HG02970 (cell line): ENCODE measurements around the gene BAZ2B.
A peak's percentile ranks its signal among the peaks of the same experiment; 100 is the strongest.

ENCODE experiments used
- ATAC-seq: cut with Tn5 transposase; IDR thresholded peaks from one replicate; pipeline ENCODE4 v1.9.1; 2021; ENCODE audit warnings: mild to moderate bottlenecking, moderate library complexity, moderate number of reproducible peaks; ENCODE audit not compliant: unreplicated experiment, low FRiP score

Gene BAZ2B

DNA sequence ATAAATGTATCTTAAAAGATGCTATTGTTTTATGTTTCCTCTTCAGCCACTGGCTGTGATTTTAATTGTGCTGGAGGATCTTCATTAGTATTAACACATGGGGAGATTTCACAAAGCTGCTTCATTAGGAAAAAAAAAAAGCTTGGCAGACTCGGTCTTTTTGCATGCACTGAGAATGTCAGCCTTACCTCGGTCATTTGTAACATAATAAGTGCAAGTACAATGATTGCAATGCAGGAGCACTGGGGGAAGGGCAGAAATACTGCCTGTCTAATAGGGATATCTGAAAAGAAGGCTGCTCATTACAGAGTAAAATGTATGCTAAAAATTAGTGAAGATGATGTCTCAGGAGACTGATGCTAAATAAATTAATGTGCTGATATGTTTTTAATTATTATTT is 1.3 kb upstream of the BAZ2B start:
- ATAC-seq = no peak

- ATAC-seq = no peak
Measured at GRCh38 chr2:159617100-159617499, 752 bp upstream of the BAZ2B start.

GRCh38 chr2:159615367-159616285 is 722 bp downstream of the BAZ2B start:
- ATAC-seq = peak; percentile 62

DNA sequence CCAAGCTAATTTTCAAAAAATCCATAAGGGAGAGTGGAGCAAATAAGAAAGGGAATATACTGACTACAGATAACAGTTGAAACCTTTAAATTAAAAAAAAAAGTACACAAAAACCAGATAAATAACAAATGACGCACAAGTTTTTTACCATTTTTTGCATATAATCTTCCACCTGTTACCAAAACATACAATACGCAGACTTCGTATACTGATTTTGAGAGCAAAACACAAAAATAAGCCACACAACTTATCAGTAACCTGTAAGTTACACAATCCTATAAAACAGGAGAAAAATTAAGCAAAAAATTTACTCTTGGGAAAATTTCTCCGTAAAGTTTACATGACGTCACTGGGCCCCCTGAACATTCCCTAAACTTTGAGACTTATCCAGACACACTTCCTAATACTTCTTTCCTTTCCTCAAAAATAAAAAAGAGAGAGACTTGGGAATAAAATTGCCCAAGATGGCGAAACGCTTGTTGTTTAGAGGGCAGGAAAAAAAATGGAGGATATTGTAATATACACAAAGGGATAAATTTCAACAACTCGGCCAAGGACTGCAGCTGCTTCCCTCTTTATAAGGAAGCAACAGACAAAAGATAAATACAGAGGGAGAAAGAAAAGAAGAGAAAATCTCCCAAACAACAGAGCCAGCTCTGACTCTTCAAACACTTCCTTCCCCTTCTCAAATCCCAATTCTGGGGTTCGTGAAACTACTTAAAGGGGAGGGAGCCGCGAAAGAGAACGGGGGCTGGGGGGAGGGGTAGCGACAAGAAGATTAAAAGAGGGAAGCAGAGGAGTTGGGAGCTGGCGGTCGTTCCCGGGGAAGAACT is 1.6 kb downstream of the BAZ2B start:
- no peak for ATAC-seq

- ATAC-seq = no peak
Measured at GRCh38 chr2:159613651-159614285, 2.6 kb downstream of the BAZ2B start.

- no peak for ATAC-seq
Measured at GRCh38 chr2:159613091-159613490, 3.3 kb downstream of the BAZ2B start.

- no peak for ATAC-seq
Measured at GRCh38 chr2:159612255-159612901, 4.0 kb downstream of the BAZ2B start.

DNA sequence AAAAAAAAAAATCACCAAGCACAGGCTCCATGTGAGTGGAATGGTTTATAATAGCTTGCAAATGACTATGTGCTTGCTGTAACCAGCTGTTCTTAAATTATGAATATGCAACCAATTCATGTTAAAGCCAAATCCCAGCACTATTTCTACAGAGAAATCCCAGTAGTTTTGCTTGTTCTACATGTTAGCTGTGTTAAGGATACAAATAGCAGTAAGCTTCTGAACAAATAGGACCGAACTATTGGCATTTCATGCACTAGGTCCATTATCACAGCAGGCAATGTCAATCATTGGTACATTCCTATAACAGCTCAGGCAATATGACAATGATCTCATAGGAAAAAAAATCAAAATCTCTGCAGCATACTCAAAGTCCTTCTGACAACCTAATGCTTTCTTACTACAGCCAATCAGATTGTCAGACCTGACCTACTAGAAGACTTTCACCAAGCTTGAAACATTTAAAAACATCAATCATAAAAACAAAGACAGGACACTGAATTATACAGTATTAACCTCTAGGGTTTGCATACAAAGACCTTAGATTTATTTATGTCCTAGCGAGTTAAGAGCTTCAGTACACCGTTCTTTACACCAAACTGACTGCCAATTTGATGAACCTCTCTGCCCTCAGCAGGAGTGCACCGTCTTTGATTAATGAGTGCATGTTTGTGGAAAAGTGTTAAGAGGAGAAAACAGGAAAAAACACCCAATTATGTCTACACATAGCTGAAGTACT is 6.4 kb downstream of the BAZ2B start:
- ATAC-seq = no peak

DNA sequence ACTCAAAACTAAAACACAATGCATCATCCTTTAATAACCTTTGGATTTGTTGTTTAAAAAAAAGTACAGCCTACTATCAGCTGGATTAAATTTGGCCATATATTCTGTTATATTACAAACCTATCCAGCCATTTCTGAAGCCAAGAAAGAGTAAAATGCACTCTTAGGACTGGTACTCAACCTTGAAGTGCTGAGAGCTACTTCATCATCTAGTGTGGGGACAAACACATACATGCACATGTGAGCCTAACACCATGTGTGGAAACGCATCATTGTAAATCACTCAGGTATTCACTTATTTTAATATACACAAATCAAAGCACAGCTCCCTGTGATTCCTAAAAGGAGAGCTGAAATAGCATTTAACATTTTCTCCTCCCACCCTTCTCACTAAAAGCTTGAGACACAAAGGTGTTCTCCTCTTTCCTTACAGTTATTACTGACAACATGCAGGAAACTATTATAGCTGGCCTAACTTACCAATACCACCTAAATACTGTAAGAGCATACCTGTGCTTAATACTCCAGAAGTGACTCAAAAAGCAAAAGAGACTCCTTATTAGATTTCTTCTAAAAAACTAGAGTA is 7.5 kb downstream of the BAZ2B start:
- no peak for ATAC-seq

DNA sequence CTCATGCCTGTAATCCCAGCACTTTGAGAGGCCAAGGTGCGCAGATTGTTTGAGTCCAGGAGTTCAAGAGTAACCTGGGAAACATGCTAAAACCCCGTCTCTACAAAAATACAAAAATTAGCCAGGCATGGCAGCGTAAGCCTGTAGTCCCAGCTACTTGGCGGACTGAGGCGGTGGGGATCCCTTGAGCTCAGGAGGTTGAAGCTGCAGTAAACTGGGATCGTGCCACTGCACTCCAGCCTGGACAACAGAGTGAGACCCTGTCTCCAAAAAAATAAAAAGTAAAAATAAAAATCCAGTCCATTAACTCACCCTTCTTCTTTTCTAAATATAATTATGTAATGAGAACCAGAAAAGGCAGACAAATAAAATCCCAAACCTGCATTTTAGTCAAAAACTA is 8.2 kb downstream of the BAZ2B start:
- ATAC-seq = no peak

DNA sequence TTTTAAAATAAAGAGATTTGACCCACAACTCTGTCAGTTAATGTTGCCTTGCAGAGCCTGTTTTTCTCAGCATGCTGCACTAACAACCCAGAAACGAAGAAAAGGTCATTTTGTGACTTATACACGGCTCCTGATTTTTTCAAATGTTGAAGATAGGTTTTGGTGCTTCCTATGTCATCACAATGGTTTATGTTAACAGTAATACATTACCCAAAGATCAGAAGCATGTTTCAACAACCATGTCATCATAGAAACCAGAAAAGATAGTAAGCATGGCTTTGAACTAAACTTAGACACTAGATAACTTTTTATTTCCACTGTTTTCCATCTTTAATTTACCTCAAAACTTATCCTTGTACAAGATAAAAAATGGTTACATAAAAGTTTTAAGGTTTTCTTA is 10.1 kb downstream of the BAZ2B start:
- ATAC-seq = no peak

DNA sequence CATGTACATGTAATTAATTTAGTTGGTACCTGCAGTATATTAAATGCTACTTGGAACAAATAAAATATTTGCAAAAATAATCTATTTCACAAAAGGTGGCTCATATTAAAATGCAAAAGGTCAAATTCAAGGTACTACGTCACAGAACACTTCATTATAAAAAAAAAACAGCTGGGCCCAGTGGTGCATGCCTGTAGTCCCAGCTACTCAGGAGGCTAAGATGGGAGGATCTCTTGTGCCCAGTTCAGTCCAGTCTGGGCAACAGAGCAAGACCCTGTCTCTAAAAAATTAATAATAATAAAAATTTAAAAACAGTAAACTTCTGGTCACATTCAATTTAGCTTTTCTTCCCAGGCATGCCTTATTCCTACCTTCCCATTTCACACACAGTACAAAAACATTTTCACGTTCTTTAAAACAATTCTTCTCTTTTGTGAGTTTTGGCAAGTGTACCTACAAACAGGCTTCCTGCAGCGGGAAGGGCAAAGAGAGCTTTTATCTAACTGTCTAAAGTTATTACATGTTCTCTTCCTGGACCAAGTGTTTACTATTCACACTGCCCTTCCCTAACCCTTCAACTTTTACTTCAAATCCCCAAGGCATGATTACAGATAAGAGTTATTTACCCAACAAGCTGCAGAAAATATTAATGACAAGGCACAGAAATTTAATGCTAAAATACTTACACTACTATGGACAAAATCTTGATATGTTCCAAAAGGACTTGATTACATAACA is 10.7 kb downstream of the BAZ2B start:
- ATAC-seq = no peak

GRCh38 chr2:159604159-159604558 is 12.2 kb downstream of the BAZ2B start:
- no peak for ATAC-seq

GRCh38 chr2:159600752-159601151 is 15.6 kb downstream of the BAZ2B start:
- ATAC-seq = no peak

GRCh38 chr2:159595410-159596046 is 20.8 kb downstream of the BAZ2B start:
- no peak for ATAC-seq

GRCh38 chr2:159592441-159592840 is 23.9 kb downstream of the BAZ2B start:
- no peak for ATAC-seq

DNA sequence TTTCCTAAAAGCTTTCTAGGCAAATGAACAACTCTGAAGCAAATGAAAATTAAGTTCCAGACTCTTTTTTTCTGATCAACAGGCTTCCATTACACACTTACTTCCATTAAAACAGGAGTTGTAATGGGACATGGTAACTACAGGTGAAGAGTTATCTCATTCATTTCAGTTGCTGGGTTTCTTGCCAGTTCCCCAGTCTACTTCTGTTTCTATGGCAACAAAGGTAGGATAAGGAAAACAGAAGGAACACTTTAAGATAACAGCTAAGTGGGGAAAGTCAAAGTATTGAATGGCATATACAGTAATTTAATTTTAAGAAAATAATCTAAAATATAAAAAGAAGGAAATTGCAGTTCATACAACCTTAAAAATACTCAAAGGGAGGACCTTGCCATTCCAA is 25.1 kb downstream of the BAZ2B start:
- no peak for ATAC-seq

DNA sequence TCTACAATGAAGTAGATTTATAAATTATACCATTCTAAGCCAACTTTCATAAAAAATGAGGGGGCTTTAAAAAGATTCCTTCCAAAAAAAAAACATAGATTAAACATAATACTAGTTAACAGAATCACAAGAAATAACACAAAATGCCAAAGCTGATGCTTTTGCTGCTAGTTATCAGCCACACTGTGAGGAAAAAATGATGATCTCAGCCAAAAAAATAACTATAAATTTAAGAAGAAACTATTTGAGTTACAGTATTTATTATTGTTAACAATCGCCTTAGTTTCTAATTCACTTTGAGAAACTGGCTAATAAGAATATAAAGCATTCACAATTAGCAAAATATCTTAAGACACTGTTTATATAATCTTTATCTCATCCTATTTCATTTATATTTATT is 27.1 kb downstream of the BAZ2B start:
- ATAC-seq = no peak
